ENCODE measurements around the gene FALEC. TPM values are rescaled to one million over a fixed set of nuclear protein-coding genes. Genes with fewer than 3 reads are reported as not detected.
A peak's percentile ranks its signal among the peaks of the same experiment; 100 is the strongest.

FALEC gene
- total and polyA plus RNA-seq, 9 of the 15 experiments (the other 6 are each of a cell fraction or from before 2014, with no cell fraction given) = 0.15 to 1.8 (median 0.53) TPM; not detected in 5

GRCh38 chr1:150561254-150561973 lies 45.9 kb downstream of the FALEC start (continued):
- TF ChIP-seq ZC3H4 (CRISPR knock-in tag; IDR thresholded peaks at IDR 0.05; ENCODE audit: borderline replicate concordance) = no peak
- 0 out of 2 replicates have a peak, but pooled peaks have one; percentile 59 for TF ChIP-seq KAT7 (CRISPR knock-in tag; IDR thresholded peaks at IDR 0.05; ENCODE audit: borderline replicate concordance)
- peak; percentile 85 for TF ChIP-seq ZFX (CRISPR knock-in tag; IDR thresholded peaks at IDR 0.05)
- no peak for TF ChIP-seq CREB3 (tag; conservative IDR thresholded peaks at IDR 0.05; ENCODE audit: low read depth)
- no peak for TF ChIP-seq NFE2L1 (tag; IDR thresholded peaks at IDR 0.05; ENCODE audit: borderline replicate concordance, low read depth)
- TF ChIP-seq ZBTB8A (IDR thresholded peaks at IDR 0.05; ENCODE audit: partially characterized antibody) = no peak
- TF ChIP-seq CHCHD3 (CRISPR knock-in tag; IDR thresholded peaks at IDR 0.05) = no peak
- no peak for TF ChIP-seq ARID3A (IDR thresholded peaks at IDR 0.05; ENCODE audit: borderline replicate concordance, low read depth, low read length)
- no peak for TF ChIP-seq U2AF2 (optimal IDR thresholded peaks at IDR 0.05; ENCODE audit: low read depth, low read length)
- no peak for TF ChIP-seq RBM39 (optimal IDR thresholded peaks at IDR 0.05; ENCODE audit: low read depth, low read length)
- 0 out of 2 replicates have a peak, but pooled peaks have one; percentile 33 for TF ChIP-seq ZEB2 (IDR thresholded peaks at IDR 0.05)
- TF ChIP-seq SRSF3 (IDR thresholded peaks at IDR 0.05; ENCODE audit: insufficient read depth, low read length) = no peak
- TF ChIP-seq THRA (IDR thresholded peaks at IDR 0.05) = no peak
- TF ChIP-seq NBN (IDR thresholded peaks at IDR 0.05; ENCODE audit: low read depth) = no peak; the same call in 1 of the 2 replicates
- TF ChIP-seq ATF3 (IDR thresholded peaks at IDR 0.05) = peak; percentile 80
- TF ChIP-seq ATF3 (CRISPR knock-in tag; conservative IDR thresholded peaks at IDR 0.05) = no peak; the same call in 1 of the 2 replicates
- no peak for TF ChIP-seq BDP1 (IDR thresholded peaks at IDR 0.05; ENCODE audit: insufficient read depth, insufficient read length)

Data from K562 (cell line).